HG03139 (cell line): Measurements from ENCODE around the gene DDX10.

Source experiments
- ATAC-seq: cut with Tn5 transposase; IDR thresholded peaks from one replicate; pipeline ENCODE4 v1.9.1; 2021; ENCODE audit not compliant: unreplicated experiment

The DDX10 gene

DNA sequence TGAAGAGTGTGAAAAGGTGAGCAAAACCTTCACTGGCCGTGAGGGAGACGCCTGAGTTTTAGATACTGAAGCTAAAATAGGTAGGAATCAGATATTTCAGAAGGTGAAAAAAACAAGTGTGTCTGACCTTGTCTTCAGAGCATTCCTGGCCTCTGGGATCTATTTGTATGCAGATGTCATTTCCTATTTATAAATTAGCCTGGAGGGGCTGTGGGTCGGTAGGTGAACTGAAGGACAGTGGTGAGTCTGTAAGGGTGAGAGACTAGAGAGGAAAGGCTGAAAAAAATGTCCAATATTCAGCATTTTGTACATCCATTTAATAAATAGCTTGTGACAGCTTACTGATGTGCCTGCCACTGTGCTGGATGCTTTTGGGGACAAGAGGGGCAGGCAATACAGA, 302.1 kb downstream of the DDX10 start:
- no peak for ATAC-seq

DNA sequence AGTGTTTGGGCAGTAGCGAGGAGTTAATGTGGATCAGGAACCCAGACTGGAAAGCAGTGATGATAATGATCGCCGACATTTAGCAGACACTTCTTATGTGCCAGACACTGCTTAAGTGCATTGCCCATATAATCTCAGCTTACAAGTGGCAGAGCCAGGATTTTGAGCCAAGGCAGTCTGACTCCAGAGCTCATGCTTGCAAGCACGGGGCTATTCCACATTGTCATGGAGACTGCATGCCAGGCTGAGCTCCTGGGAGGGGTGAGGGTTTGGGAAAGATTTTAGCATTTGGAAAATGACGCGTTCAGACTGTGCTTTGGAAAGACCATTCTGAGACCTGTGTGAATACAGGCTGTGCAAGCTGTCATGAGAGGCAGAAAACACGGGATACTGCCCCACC, 302.7 kb downstream of the DDX10 start:
- ATAC-seq: no peak

DNA sequence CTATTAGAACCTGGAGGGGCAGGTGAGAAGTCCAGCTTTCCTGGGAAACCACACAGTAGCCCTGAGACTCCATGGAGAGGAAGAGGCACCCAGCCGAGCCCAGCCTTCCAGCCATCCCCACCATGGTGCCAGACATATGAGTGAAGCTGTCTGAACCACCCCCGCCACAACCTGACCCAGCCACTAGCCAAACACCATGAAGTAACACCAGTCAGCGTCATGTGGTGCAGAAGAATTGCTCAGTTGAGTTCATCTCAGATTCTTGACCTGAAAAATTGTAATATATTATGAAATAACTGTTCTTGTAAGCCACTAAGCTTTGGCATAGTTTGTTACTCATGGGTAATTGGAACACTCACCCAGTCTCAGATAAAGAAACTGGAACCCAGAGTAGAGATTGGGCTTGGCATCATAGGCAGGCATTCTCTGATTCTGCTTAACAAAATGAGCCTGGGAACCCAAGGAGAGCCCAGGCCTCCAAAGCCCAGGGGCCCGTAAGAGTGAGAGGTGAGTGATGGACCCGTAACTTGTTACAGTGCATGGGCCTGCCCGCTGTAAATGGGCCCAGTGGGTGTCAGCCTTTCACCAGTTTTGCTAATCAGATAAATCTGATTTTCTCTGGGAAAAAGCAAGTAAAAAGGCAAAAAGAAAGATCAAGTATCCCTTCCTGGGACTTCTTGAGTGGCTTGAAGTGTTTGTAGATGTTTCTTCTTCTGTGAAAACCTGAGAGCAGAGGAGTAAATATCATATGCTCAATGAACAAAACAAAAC, 305.5 kb downstream of the DDX10 start:
- no peak for ATAC-seq

DNA sequence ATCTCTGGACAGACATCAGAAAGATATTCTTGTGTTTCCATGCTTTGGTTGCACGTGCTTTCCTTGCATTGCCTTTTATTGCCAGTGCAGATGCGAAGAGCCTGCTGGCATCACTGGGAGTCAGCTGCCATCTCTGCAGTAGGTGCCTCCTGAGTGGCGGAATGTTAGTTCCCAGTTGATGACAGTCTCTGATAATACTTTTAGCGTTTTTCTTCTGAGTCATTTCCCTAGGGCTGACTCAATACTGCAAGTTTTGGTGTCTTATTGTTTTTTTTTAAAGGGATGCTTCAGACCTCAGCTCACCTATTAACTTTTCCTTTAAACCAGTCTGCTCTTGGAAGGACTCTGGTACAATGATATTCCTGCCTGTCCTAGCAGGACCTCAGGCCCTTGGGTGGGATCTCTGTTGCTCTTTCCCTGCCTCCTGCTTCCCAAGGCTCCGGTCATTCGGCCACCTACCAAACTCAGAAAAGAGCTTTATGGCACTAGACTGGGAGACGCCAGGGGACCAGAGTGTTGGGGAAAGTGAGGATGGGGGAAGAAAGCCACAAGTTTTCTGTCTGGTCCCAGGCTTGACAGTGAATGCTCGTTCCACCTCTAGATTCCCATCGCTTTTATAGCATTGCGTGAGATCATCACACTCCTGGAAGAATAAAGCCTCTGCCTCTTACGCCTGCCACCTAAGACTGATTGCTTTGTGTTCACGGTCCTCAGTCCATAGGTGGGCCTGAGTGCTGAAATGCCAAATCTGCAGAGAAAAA, 308.7 kb downstream of the DDX10 start:
- ATAC-seq: no peak

DNA sequence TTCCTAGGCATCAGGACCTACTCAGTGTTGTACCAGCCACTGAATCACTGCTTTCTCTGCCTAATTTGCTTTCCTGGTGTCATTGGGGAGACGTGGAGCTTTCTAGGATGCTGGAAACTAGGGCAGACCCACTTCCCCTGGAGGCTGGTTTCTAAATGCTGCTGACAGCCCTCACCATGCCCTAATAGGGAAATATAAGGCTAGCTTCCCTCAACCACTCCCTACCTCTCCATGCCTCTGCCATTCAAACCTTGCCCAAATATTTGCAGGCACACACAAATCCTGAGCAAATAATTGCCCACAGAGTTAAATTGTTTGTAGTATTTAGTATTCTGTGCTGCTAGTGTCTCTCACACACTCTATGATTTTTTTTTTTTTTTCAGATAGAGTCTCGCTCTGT, 310.2 kb downstream of the DDX10 start:
- ATAC-seq: no peak

DNA sequence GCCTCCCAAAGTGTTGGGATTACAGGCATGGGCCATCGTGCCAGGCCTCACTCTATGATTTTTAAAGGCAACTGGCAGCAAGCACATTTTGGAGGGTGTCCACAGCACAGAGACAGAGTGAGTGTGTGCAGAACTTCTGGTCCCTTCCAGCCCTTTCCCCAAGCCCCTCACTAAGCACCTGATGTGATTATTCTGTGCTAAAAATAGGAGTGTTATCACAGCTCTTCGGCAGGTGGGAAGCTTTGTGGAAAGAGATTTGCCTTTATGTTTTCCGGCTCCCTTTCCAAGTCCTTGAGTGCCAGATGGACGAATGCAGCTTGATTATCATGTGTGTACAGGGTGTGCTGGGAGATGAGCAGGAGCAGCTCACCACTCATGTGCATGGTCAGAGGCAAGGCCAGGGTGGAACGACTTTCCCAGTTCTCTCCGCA, 310.8 kb downstream of the DDX10 start:
- ATAC-seq: no peak

DNA sequence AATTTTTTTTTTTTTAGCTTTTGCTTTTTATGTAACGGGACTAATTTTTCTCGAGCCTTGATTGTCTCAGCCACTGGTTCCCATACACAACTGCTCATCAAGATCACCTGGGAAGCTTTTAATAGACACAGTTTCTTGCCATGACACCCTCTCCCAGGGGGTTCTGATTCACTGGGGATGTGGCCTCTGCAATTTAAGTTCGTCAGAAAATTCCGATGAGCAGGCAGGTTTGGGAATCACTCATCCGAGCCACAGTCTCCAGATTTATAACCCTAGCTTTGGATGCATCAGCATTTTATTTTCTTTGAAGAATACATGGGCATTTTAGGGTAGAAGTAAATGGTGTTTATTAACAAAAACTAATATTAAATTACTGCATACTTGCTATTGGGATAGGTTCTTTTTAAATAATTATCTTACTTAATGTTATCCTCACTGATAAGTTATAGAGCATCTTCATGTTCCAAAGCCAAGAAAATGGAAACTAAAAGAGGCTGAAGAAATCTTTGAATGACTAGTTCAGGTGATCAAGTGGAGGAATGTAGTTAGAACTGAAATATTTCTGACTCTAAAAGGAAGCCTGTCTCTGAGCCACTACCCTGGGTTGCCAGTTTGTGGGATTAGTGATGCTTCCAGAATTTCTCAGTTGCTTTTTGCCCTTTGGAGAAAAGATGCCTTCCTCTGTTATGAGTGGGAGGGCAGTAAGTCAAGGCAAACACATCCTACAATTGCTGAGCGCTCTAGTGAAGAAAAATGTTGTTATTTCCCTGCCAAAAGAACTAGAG, 319.0 kb downstream of the DDX10 start:
- no peak for ATAC-seq

DNA sequence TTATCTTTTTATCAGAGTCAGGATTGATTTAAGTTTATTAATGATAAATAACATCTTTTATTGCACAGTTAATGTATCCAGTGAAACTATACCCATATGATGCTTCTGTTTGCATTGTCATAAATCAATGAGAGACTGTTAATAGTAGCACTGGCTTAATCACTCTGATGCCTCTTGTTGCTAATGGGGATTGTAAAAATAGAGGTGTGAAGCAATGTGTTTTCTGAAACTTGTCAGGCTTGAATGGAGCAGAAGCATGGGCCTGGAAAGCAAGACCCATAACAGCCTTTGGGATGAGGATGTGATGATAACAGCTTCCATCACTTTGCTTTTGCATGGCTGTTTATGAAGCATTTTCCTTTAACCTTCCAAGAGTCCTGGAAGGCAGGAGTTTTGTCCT, 319.7 kb downstream of the DDX10 start:
- ATAC-seq: no peak

DNA sequence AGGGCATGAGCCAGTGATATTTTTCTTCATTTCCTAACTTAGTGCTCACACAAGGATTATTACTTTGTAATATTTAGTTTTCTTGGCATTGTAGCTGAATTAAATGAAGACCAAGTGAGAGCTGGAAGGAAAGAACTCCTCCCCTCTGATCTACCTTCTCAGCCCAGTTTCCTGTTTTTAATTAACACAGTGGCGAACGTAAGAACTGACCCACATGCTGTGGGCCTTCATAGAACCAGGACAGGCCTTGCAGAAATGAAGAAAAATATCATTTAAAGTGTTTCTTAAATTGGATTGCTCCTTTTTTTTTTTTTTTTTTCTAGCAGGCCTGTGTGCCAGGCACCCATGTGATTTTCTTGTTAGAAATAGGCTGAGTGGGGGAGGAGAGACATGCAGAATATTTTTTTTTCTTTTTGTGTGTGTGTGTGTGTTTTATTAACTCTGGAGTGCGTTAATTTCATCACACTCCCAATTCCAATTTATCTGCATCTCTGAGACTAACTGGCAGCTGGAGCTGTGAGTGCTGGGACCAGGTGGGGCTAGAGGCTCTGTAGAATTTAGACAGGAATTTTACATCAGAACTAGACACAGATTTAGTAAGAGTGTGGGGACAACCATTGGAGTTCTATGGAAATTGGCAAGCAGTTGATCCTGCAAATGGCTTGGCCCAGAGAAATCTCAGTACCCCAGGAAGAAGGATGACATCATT, 320.5 kb downstream of the DDX10 start:
- ATAC-seq: no peak

DNA sequence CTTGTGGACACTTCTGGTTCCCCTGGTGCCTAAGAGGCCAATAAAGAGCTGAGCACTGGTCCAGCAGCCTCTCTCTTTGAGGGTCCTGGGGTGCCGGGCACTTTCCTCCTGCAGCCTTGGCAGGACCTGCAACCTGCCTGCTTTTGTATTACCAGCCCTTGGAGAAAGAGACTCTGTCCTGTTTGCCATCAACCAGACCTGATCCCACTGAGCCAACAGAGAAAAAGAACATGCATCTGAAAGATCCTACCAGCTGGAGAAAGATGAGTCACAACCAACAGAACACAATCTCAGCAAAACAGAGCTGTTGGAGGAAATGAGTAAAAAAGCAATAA, 321.0 kb downstream of the DDX10 start:
- ATAC-seq: no peak
